ENCODE data around the gene SETSIP.

DNA sequence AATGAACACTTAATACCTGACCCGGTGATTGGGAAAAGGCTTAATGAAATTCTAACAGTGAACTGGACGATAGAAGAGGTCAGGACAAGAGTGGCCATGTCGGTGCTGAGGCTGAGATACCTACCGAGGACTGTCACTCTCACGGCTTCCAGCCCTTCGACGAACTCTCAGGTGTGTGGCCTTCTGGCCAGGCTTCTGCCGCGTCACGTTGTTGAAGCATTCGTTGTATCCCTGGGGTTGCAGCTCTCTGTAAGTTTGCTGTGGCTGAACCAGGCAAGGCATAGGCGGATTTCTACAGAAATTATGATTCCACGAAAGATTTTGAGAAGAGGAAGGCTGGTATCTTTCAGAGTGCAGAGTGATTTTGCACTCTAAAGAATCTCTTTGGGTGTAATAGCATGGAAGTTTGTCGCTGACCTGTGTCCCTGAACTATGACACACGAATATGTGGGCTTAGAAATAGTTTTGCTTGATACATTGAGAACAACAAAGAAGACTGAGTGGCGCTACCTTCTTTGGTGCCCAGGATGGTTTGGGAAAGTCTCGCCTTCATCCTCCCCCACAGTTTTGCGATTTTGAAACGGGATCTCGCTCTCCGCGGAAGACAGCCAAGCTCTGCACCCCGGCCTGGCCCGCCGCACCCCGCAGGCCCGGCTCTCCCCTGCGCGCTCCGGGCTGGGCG, 45.8 kb downstream of the SETSIP start:
- TF ChIP-seq, protein P1, sequence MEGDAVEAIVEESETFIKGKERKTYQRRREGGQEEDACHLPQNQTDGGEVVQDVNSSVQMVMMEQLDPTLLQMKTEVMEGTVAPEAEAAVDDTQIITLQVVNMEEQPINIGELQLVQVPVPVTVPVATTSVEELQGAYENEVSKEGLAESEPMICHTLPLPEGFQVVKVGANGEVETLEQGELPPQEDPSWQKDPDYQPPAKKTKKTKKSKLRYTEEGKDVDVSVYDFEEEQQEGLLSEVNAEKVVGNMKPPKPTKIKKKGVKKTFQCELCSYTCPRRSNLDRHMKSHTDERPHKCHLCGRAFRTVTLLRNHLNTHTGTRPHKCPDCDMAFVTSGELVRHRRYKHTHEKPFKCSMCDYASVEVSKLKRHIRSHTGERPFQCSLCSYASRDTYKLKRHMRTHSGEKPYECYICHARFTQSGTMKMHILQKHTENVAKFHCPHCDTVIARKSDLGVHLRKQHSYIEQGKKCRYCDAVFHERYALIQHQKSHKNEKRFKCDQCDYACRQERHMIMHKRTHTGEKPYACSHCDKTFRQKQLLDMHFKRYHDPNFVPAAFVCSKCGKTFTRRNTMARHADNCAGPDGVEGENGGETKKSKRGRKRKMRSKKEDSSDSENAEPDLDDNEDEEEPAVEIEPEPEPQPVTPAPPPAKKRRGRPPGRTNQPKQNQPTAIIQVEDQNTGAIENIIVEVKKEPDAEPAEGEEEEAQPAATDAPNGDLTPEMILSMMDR (conservative IDR thresholded peaks at IDR 0.05; ENCODE audit: low read depth, low read length): no peak
- TF ChIP-seq EZH2 (IDR thresholded peaks at IDR 0.05; ENCODE audit: low read length, unreplicated experiment): no peak
